K562 treated with DMSO at 1 percent for 4 hours (cell line): ENCODE data around the gene TNFAIP8L1. TPM values are rescaled to one million over a fixed set of nuclear protein-coding genes. Genes with fewer than 3 reads are reported as not detected.

ENCODE experiments used
- total RNA-seq: library from RNA; unstranded; fragments of 300-600 nt; gene quantifications from 2 replicates; pipeline ENCODE4 v1.2.3, GENCODE V29; 2022; ENCODE audit not compliant: insufficient read depth

Gene TNFAIP8L1
- 8.1 and 10.6 TPM in 2 replicates for total RNA-seq

GRCh38 chr19:4638828-4639530, at the start of gene TNFAIP8L1:
TSS of gene TNFAIP8L1 (plus strand) at chr19:4639516. CDS start at chr19:4651870, 12,354 bp downstream.

DNA sequence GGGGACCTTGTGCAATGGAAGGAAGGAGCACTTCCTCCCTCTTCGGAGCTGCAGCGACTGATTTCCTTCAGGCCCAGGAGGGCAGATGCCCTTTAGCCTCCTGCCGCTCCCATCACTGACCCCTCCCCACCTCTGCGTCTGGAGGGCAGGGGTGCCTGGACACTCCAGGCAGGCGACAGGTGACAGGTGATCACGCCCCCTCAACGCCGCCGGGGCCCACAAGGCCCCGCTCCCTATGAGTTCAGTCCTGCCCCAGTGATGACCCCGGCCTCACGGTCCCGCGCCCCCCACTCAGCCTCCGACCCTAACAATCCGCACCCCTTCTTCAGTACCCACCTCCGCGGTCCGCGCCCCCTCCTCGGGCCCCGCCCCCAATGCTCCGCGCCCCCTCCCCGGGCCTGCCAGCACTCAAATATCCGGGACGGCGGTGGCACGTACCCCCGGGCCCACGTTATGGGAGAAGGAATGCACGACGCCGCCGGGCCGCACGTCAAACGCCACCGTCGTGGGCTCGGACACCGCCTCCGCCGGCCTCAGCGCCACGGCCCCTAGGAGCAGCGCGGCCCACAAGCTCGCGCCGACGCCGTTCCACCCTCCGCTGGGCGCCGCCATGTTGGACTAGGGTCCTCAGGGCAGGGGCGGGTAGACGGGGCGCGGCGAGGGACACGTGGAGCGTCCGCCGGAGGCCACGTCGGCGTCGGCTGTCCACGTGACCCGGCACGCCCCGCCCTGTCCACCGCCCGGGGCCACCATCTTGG, 30.6 kb downstream of the TNFAIP8L1 start, which contains the start of gene MYDGF:
Gene MYDGF, minus strand, starts transcription at position 620 of the 758 bp plus-strand sequence. Its CDS starts 8 bp downstream, at position 612.

Other genes starting within 250 kb of the TNFAIP8L1 start
- gene SH3GL1, start 239.0 kb upstream of the TNFAIP8L1 start, total RNA-seq = 77.3 and 84.6 TPM in 2 replicates
- 58.3 and 66.5 TPM in 2 replicates for gene CHAF1A, start 236.9 kb upstream of the TNFAIP8L1 start, total RNA-seq
- gene UBXN6, start 181.7 kb upstream of the TNFAIP8L1 start, total RNA-seq = 120 and 153 TPM in 2 replicates
- gene HDGFL2, start 167.2 kb upstream of the TNFAIP8L1 start, total RNA-seq = 38.3 and 46.6 TPM in 2 replicates
- gene PLIN4, start 121.0 kb upstream of the TNFAIP8L1 start, total RNA-seq = 0.22 and 0.23 TPM in 2 replicates
- 1.2 TPM in 1 of 2 replicates, not detected in the other for gene PLIN5, start 104.3 kb upstream of the TNFAIP8L1 start, total RNA-seq
- 15.1 and 16.1 TPM in 2 replicates for gene LRG1, start 99.5 kb upstream of the TNFAIP8L1 start, total RNA-seq
- 2.4 and 3.2 TPM in 2 replicates for gene SEMA6B, start 79.8 kb upstream of the TNFAIP8L1 start, total RNA-seq
- 316 and 369 TPM in 2 replicates for gene MYDGF, start 30.8 kb downstream of the TNFAIP8L1 start, total RNA-seq
- 38.4 and 48.9 TPM in 2 replicates for gene DPP9, start 84.3 kb downstream of the TNFAIP8L1 start, total RNA-seq
- 3.7 and 4.4 TPM in 2 replicates for gene FEM1A, start 152.2 kb downstream of the TNFAIP8L1 start, total RNA-seq
- gene TICAM1, start 192.2 kb downstream of the TNFAIP8L1 start, total RNA-seq = 7.3 and 7.5 TPM in 2 replicates
- 104 and 113 TPM in 2 replicates for gene PLIN3, start 228.2 kb downstream of the TNFAIP8L1 start, total RNA-seq